Measurements from ENCODE around the gene HOXA13. TPM values are rescaled to one million over a fixed set of nuclear protein-coding genes. Genes with fewer than 3 reads are reported as not detected.

The HOXA13 gene
- total RNA-seq, 1 donor from 2014 or later = 0.18 TPM

DNA sequence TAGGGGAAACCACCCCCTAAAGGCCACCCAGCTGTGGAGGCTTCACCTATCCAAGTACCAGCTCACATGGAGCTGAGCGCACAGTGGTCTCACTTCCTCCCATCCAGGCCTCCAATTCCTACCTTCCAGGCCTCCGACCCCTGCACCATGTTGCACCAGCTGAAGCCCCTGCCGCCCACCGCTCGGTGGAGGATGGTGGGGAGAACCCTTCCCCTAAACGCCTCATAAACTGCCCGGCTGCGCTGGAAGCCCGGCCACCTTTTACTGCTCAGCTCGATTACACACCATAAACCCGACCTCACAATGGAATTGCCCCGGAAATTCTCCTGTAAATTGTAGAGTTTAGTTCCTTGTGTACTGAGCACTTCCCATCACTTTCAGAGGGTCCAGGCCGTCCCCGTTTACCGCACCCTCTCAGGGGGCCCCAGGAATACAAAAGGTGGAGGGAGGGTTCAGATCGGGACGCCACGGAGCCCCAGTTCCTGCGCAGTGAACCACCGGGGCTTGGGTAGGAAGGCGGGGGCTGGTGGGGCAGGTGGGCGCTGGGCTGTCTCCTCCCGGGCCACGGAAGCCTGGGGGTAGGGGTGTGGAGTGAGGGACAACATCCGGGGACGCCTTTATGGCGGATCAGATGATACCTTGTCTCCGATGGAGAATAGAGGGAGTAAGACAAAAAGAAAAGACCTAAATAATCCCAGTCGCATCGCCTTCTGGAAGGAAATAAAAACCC, 42.0 kb downstream of the HOXA13 start:
- intact Hi-C loops (cut with DNase I) = loop anchor here (10.0 kb wide), 1 partner anchor 783 kb away; no protein-coding TSS in a partner anchor
- no peak for ATAC-seq
- peak; percentile 55 for DNase-seq (ENCODE audit: low spot score)

DNA sequence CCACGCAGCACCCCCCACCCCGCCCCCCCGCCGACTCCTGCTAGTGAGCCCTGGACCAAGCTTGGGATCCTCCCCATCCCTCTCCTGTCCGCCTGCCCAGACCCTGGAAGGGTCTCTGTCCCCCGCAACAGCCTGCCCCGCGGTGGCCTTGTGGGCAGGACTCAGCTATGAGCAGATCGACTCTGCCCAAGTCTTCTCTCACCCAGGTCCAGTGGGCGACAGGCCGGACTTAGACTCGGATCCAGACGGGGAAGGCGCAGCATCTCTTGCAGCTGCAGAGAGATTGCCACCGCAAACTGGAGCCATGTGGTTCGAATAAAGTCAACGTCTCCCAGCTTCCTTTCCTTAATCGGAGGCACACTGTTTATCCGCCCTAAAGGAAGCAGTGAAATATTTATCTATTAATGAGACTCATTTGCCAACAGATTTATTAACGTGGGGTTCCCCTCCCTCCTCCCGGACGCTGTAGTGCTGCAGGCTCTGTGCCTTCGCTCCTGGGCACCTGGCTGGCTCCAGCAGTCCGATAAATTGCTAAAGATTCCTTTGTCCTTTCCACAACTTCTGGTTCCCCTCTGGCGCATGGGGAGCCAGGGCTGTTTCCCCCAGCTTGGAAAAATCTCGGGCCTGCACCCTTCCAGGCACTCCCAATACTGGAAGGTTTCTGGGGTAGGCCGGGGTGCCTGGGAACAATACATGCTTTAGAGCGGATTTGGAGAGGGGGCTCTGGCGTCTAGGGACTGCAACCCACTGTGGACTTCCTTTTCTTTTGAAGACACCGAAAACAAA, 42.8 kb downstream of the HOXA13 start:
- ATAC-seq (no peak), DNase-seq (ENCODE audit: low spot score) (peak; percentile 70)
- intact Hi-C loops (cut with DNase I) = loop anchor here (10.0 kb wide), 1 partner anchor 782 kb away; no protein-coding TSS in a partner anchor

DNA sequence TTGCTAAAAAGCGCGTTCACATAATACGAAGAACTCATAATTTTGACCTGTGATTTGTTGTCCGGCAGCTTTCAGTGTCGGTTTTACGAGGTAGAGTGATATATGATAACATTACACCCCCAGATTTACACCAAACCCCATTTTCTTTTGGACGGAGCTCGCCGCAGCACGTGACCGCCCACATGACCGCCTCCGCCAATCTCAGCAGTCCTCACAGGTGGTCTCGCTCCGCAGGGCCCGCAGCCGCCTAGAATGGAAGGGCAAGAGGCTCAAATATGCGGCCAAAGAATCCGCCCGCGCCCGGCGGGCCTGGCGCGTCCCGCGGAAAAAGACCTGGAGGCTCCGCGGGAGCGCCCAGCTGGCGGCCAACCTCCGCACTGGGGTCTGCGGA, 43.4 kb downstream of the HOXA13 start, which contains the start of gene HOXA7:
TSS of gene HOXA7 (minus strand) at position 168 of the 391 bp plus-strand sequence. CDS start at position 38, 130 bp downstream.
- intact Hi-C loops (cut with DNase I) = loop anchor here (10.0 kb wide), 1 partner anchor 782 kb away; no protein-coding TSS in a partner anchor
- DNase-seq (ENCODE audit: low spot score) = peak; percentile 91
- peak; percentile 73 for ATAC-seq

DNA sequence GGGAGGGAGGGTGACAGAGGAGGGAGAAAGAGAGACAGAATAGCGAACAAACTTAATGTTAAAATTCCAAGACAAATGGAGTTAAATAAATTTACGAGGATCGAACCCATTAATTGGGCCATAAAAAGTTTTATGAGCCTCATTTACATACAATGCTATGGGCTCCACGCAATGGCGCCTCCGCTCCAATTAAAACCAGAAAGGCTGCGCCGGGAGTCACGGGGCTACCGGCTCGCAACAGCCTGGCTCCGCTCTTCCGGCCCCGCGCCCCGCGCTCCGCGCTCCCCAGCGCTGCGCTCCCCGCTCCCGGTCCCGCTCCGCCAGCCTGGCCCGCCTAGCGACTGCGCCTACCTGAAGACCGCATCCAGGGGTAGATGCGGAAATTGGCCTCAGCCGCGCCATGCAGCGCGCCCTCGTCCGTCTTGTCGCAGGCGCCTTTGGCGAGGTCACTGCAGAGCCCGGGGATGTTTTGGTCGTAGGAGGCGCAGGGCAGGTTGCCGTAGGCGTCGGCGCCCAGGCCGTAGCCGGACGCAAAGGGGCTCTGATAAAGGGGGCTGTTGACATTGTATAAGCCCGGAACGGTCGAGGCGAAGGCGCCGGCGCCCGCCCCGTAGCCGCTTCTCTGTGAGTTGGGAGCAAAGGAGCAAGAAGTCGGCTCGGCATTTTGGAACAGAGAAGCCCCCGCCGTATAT, 43.9 kb downstream of the HOXA13 start:
- DNase-seq (ENCODE audit: low spot score) = peak; percentile 66
- intact Hi-C loops (cut with DNase I) = loop anchor here (10.0 kb wide), 1 partner anchor 781 kb away; no protein-coding TSS in a partner anchor

DNA sequence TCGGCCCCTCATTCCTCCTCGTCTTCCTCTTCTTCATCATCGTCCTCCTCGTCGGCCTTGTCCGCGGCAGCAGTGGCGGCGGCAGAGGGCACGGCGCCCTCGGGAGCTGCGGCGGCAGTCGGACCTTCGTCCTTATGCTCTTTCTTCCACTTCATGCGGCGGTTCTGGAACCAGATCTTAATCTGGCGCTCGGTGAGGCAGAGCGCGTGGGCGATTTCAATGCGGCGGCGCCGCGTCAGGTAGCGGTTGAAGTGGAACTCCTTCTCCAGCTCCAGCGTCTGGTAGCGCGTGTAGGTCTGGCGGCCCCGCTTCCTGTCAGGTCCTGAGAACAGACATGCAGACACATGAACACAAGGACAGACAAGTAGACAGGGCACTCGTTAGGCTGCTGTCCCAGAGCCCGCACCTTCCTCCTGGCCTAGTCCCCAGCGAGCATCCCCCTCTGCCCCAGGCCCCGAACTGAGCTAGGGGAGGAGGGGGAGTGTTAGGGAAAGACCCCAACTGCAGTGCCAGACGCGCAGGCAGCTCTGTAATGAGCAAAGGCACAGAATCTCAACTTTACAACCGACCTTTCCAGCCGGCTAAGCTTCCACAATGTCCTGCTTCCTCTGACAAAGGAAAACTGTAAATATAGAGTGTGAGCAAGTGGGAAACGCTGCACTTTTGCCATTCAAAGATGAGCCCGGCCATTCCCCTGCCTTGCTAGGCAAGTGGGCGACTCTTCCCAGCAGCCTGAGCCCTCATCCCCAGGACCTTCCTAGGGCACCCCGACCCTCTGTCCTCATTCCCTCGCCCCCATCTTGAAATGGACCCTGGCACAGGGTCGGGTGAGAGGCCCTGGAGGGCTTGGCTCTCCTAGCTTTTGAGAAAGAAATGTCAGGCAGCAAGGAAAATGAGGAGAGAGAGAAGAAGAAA, 44.7 kb downstream of the HOXA13 start:
- intact Hi-C loops (cut with DNase I) = loop anchor here (10.0 kb wide), 1 partner anchor 780 kb away; no protein-coding TSS in a partner anchor
- no peak for ATAC-seq
- DNase-seq (ENCODE audit: low spot score) = peak; percentile 67

More for the DNA sequence above, 43.9 kb downstream of the HOXA13 start:
- ATAC-seq = peak; percentile 8

DNA sequence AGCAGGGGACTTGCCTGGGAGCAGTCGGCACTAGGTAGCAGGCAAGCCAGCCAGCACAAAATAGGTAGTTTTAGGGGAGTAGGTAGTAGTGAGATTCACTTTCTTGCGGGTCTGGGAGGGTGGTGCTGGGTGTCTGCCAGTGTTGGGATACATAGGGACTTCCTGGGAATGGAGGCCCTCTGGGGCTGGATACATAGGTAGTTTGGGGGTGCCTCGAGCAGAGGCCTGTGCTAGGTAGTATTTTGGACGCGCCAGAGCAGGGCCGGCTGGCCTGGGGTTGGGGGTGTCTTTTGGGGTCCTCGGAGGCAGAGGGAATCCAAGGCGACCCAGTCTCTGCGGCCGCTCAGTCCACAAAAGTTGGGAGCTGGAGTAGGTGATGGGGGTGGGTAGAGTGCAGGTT, 45.5 kb downstream of the HOXA13 start:
- ATAC-seq (no peak), DNase-seq (ENCODE audit: low spot score) (peak; percentile 56)
- intact Hi-C loops (cut with DNase I) = loop anchor here (10.0 kb wide), 1 partner anchor 780 kb away; no protein-coding TSS in a partner anchor

DNA sequence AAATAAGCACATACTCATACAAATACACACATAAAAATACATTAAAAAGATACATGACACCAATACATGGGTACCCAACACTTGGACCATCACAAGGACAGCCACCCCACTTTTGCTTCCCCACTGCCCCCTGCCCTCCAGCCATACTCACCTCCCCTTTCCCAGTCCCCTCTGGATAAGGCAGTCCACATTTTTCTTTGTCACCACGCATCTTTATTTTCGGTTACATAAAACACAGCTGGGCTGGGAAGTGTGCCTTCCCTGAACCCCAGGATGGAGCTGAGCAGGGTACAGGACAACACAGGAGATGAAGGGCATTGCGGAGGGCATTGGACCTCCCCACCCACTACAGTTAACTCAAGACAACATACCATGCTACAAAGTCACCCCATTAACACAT, 46.4 kb downstream of the HOXA13 start:
- intact Hi-C loops (cut with DNase I) = loop anchor here (10.0 kb wide), 1 partner anchor 779 kb away; no protein-coding TSS in a partner anchor

DNA sequence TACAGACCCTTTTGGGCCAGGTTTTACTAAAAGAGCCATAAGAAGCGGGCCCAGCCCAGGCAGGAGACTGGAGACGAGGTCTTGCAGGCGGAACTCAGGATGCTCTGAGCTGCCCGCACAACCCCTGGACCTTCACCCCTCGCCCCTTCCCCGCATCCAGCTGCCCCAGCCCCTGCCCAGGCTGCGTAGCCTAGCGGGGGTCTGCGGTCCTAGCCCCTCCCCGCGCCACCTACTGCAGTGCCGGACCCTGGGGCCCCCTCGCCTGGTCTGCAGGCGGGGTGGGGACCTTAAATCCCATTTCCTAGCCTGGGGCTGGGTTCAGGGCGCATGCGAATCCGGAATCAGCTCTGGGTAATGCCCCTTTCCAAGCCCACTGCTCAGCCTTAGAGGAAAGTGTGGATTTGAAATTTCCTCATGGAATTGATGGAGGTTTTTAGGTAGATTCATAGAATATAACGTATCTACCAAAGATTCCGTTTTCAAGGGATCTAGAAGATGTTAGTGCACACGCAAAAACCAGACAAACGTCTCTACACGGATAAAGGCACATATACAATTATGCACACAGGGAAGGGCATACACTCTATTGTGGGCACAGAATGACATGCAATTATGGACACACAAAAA, 47.0 kb downstream of the HOXA13 start:
- intact Hi-C loops (cut with DNase I) = loop anchor here (10.0 kb wide), 1 partner anchor 778 kb away; no protein-coding TSS in a partner anchor
- DNase-seq (ENCODE audit: low spot score) (peak; percentile 61), ATAC-seq (no peak)

More for the DNA sequence above, 46.4 kb downstream of the HOXA13 start:
- DNase-seq (ENCODE audit: low spot score) = no peak
- no peak for ATAC-seq

DNA sequence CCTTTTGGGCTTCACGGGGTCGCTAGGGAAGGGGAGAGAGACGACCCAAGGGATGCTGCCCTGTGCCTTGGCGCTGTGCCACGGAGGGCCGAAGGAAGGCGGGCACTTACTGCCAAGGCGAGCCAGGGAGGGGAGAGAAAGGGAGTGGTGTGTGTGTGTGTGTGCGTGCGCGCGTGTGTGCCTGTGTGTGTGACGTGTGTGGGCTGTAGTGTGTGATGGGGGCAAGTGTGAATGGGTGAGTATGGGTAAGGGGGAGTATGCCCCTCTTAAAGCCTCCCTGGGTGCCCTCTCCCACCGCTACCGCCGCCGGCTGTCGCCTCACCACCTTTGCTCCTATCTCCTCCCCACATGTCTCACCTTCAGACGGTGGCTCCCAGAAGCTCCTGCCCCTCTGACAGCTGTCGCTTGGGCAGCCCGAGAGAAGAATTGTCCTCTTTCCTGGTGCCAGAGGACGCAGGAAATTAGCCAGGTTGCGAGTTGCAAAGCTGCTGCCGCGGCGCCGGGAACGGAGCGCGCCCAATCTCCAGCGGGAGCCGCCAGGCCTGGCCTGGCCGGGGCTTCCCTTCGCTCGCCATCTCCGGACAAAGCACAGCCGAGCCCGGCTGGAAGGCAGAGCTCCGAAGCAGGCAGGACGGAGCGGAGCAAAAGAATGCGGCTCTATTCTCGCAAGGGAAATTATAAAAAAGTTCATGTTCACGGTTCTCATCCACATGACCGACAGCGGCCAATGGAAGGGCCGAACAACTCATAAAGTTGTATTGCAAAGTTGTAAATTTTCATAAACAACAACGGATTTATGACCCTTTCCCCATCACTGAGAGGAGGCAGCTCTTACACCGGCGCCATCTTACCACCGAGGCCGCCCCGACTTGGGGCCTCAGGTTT, 47.7 kb downstream of the HOXA13 start, which contains the start of gene HOXA3:
TSS of gene HOXA3 (minus strand) at position 653 of the 885 bp plus-strand sequence. CDS start 41,943 bp downstream, outside the sequence.
- ATAC-seq (peak; percentile 61), DNase-seq (ENCODE audit: low spot score) (peak; percentile 82)
- intact Hi-C loops (cut with DNase I) = loop anchor here (10.0 kb wide), 1 partner anchor 777 kb away; no protein-coding TSS in a partner anchor

DNA sequence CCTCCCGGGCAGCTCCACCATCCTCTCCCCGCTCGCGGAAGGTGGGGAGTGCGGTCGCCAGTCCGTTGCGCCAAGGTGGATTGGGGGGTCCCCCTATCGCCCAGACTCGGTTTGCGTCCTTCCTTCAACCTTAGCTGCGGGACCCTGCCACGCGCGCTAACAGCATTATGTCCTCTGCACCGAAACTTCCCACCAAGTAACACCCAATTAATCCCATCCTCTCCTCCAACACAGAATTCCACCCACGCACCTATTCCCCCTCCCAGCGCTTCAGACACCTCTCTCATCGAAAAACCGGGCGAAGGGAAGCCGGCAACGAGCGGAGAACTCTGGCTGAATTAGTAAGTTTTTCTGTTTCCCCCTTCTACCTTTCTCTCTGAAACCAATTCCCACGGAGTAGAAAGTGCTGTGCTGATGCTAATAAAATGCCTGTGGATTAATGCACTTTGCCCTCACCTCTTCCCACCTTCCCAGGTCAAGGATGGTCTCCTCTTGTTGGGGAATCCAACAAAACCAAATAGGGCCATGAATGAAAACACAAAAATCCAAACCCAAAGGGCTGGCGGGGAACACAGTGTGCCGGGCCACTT, 48.5 kb downstream of the HOXA13 start:
- ATAC-seq = no peak
- intact Hi-C loops (cut with DNase I) = loop anchor here (10.0 kb wide), 1 partner anchor 777 kb away; no protein-coding TSS in a partner anchor
- DNase-seq (ENCODE audit: low spot score) = peak; percentile 64

DNA sequence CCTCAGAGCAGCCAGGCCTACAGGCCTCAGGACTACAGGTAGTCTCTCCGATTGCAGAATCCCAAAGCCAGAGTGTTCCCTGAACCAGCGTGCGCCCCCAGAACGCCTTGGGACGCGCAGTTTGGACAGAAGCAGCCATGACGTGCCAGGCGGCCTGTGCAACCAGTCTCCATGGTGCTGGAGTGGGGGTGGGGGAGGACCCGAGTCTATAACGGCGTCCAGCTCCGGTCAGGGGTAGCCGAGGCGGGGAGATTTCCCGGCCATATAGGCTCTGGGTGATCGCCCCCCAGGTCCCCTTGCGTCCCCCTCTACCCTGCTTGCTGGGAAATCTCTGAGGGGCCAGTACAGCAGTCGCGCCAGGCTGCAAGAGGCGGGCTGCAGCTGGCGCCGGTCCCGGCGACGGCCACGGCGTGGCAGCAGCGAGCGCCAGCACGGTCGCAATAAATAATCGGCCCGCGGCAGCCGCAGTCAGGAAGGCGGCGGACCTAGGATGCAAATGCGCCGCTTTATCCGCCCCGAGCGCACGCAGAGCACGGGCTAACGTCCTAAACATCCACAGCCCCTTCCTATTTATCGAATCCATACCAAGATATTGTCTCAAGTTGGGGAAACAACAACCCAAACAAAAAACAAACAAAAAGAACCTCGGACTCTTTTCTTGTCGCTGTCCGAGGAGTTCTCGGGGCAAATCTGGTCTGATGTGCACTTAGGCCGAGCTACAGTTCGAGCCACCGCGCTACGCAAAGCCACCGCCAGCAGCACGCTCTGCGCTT, 49.1 kb downstream of the HOXA13 start:
- ATAC-seq (peak; percentile 65), DNase-seq (ENCODE audit: low spot score) (peak; percentile 86)
- intact Hi-C loops (cut with DNase I) = loop anchor here (10.0 kb wide), 1 partner anchor 776 kb away; no protein-coding TSS in a partner anchor

DNA sequence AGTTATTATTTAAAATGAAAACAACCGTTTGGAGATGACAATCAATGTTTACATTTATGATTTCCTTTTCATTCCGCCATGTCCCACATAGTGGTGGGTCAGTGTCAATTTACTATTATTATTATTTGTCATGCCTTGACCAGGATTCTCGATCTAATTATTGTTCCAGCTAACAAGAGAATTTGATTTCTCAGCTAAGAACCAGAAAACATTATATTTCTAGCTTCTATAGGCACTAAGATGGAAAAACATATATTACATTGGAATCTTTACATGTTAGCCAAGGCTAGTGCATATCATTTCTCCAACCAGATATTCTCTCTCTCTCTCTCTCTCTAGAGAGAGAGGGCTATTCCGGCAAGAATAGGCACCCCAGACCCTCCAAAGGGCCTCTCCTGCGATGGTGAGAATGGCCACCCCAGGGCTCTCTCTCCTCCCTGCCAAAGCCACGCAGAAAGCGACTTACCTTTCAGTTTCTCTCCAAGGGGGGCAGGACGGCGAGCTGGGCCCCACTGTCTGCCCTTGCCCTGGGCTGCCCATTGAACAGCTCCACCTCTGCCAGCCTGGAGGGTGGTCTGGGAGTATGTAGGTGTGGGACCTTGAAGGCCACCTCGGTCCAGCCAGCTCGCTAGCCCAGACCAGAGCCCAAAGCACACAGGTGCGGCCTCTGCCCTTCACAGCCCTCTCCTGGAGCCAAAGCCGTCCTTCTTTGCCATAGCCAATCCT, 49.9 kb downstream of the HOXA13 start:
- peak; percentile 56 for DNase-seq (ENCODE audit: low spot score)
- intact Hi-C loops (cut with DNase I) = loop anchor here (10.0 kb wide), 1 partner anchor 775 kb away; no protein-coding TSS in a partner anchor

DNA sequence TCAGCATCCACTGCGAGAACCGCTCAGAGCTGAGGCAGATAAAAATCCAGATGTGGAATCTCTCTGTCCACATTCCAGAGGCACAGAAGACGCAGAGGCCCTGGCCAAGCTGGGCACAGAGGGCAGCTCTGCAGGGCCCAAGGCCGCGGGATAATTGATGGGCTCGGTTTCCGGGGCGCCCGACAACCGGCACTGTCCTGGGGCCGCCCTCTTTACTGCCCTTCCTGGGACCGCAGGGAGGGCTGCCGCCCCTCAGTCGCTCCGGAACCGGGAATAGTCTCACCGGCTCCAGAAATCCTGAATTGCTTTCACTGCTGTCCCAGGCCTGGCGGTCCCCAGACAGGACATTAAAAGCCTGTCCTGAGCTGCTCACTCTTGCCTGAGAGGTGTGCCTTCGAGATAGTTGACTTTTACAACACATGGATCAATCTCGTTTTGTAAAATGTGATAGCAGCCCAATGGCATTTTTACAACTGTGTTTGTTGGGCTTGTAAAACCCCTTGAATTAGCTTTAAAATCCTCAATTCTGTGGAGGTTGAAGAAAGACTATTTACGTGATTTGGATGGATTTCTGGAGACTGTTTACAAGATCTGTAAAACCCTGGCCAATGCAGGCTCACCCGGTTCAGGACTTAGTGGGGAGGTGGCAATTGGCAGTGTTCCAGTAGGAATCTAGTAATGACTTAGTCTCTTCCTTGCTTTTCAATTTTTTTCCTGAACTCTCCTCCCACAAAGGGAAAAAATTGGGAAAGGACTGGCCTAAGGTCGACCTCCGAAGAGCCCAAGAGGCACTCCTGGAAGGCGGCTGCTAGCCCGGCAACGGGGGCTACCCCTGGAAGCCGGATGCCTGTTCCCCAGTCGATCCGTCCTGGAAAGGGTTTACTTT, 50.9 kb downstream of the HOXA13 start:
- peak; percentile 56 for DNase-seq (ENCODE audit: low spot score)
- intact Hi-C loops (cut with DNase I) = no loop called here
- no peak for ATAC-seq

More for the DNA sequence above, 49.9 kb downstream of the HOXA13 start:
- no peak for ATAC-seq
